Activated naive CD8-positive, alpha-beta T cell treated with anti-CD3 and anti-CD28 coated beads for 36 hours (primary cell): Measurements from ENCODE around the gene BCL7A. TPM values are rescaled to one million over a fixed set of nuclear protein-coding genes. Genes with fewer than 3 reads are reported as not detected.
"Not testable (repeated sequence)": the region's sequence is repeated elsewhere in the genome, so short reads cannot be mapped to it uniquely, and the experiment has no call there.

Source experiments
- DNase-seq: peaks from one replicate; pipeline ENCODE4 v3.0.0; 2021
- H3K27ac Mint-ChIP-seq: one replicate; pipeline ENCODE4 v1.8.0; 2022; ENCODE audit warnings: mild to moderate bottlenecking, moderate library complexity, mixed read lengths
- H3K27me3 Mint-ChIP-seq: one replicate; pipeline ENCODE4 v1.8.0; 2022; ENCODE audit warnings: mild to moderate bottlenecking, mixed read lengths
- H3K36me3 Mint-ChIP-seq: one replicate; pipeline ENCODE4 v1.8.0; 2021; ENCODE audit warnings: mild to moderate bottlenecking, mixed read lengths
- H3K4me1 Mint-ChIP-seq: one replicate; pipeline ENCODE4 v1.8.0; 2021; ENCODE audit warnings: mixed read lengths
- H3K4me3 Mint-ChIP-seq: one replicate; pipeline ENCODE4 v1.8.0; 2022; ENCODE audit warnings: mild to moderate bottlenecking, moderate library complexity, mixed read lengths
- H3K9me3 Mint-ChIP-seq: one replicate; pipeline ENCODE4 v1.8.0; 2022; ENCODE audit warnings: mixed read lengths
- total RNA-seq, 2 experiments: library from RNA; stranded (reverse); gene quantifications; one replicate each; pipeline ENCODE4 v1.2.3, GENCODE V29; 2021

The BCL7A gene
- total RNA-seq, 2 experiments from 2014 or later: 6.7 to 7.2 TPM

DNA sequence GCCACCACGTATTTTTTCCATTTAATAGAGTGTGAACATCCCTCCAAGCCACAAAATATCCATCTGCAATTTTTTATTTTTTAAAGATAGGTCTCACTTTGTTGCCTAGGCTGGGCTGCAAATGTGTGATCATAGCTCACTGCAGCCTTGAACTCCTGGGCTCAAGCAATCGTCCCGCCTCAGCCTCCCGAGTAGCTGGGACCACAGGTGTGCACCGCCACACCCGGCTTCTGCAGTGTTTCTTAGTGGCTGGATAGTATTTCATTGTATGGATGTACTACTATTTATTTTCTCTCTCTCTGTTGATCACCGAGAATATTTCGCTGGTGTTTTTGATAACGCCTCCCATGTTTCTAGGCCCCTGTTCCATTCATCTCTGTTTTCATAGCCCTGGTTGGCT is 74.3 kb downstream of the BCL7A start:
- H3K36me3 Mint-ChIP-seq: peaks cover 12% of the 10 kb centered on the region
- no peaks in the 10 kb centered on the region for H3K27me3 Mint-ChIP-seq
- peak overlapping the region; percentile 55 for H3K27ac Mint-ChIP-seq
- no peaks in the 10 kb centered on the region for H3K9me3 Mint-ChIP-seq
- no peak for DNase-seq
- peaks cover 54% of the 10 kb centered on the region for H3K4me1 Mint-ChIP-seq
- no peak overlapping the region for H3K4me3 Mint-ChIP-seq

DNA sequence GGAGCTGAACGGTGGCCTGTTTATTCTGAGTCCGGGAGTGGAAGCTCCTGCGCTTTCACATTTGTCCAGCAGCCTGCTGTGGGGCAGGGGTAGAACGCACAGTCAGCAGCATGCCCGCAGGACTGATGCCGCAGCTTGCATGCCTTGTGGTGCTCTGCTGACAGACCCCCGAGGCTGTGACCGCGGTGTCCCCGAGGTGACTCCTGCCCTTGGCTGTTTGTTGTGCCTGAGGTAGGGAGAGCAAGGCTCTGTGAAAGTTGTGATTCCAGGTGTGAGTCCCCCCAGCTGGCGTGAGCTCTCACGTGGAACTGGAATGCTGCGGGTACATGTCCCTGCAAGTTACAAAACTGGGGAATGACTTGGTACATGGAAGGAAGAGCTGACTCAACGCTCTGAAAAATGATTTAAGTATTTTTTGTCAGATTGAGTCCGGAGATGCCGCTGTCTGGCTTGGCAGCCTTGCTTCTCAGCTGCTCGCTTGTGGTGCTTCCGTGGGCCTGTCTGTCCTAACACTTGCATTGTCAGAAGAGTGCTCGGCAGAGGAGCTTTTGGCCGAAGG is 75.0 kb downstream of the BCL7A start:
- Mint-ChIP-seq H3K4me1 (peaks cover 51% of the 10 kb centered on the region), H3K27me3 (no peaks in the 10 kb centered on the region), H3K9me3 (peaks cover 2% of the 10 kb centered on the region), H3K27ac (peak overlapping the region; percentile 55), H3K4me3 (no peak overlapping the region), H3K36me3 (peaks cover 13% of the 10 kb centered on the region)
- no peak for DNase-seq

DNA sequence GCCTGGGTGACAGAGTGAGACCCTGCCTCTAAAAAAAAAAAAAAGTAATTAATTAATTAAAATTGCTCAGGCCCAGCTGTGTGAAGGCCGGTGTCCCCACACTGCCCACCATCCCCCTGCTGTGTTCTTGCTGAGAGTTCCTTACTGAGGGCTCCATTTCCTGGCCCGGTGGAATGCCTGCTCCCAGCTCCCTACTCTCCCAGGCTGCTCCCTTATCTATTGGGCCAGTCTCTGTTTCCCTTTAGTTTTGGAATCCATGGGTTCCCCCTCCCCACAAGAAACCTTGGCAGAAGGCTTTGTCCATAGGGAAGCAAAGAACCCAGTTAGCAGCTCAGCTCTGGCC is 75.9 kb downstream of the BCL7A start:
- Mint-ChIP-seq H3K4me1 (peaks cover 54% of the 10 kb centered on the region), H3K27ac (peak overlapping the region; percentile 80), H3K27me3 (no peaks in the 10 kb centered on the region), H3K4me3 (peak overlapping the region; percentile 26), H3K9me3 (peaks cover 6% of the 10 kb centered on the region), H3K36me3 (peaks cover 14% of the 10 kb centered on the region)
- no peak for DNase-seq

DNA sequence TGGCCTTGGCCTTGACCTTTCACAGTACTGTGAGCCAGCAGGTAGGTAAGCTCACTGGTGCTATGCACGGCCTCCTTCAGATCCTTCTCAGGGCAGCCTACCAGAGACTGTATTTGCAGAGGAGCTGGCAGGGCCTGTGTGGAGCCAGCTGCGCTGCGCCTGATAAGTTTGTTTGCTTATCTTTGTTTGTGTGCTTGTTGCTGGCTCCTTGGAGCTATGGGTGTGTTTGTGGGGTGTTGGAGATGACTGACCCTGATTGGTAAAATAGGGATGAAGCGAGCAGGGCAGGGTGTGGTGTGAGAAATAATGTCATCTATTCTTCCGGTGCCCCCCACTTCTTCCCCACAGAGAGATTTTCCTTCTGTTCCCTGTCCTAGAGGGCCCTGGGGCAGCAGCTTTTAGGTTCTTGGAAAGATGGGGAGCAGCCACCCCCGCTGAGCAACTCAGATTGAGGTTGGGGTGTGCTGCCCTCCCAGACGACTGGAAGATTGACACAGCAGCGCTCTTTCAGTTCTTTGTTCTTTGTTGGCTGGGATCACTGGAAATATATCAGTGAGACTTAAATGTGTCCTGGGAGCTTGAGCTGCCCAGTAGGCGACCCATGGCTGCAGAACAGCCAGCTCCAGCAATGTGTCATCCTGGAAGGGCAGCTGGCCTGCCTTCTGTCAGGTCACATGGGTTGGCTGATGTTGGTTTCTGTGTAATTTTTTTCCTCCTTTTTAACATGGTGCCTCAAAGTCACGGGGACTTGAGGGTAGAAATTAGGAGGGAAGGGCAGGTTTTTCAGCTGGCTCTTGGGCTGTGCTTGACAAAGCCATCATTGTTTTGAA is 76.5 kb downstream of the BCL7A start:
- H3K27me3 Mint-ChIP-seq: no peaks in the 10 kb centered on the region
- peak overlapping the region; percentile 35 for H3K4me3 Mint-ChIP-seq
- H3K4me1 Mint-ChIP-seq: peaks cover 58% of the 10 kb centered on the region
- DNase-seq: no peak
- peaks cover 16% of the 10 kb centered on the region for H3K36me3 Mint-ChIP-seq
- H3K27ac Mint-ChIP-seq: peak overlapping the region; percentile 80
- H3K9me3 Mint-ChIP-seq: peaks cover 6% of the 10 kb centered on the region

DNA sequence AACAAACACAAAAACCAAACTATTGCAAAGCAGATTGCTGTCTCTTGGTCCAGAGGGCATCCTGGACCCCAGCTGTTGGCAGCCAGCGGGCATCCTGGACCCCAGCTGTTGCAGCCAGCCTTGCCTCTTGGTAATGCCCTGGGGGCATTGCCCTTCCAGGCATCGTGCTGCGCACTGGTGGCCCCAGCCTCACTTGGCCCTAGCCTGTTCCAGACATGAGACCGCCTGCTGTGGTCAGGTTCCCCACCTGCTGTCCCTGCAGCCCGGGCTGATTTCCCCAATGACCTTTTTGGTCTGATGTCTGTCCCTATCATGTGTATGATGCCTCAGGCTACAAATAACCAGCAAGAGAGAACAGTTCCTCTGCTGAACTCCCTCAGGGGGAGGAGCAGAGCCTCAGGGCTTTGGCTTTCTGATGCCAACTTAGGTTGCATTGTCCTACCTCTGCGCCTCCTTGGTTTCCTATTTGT is 77.6 kb downstream of the BCL7A start:
- no peaks in the 10 kb centered on the region for H3K27me3 Mint-ChIP-seq
- DNase-seq: no peak
- H3K9me3 Mint-ChIP-seq: peaks cover 6% of the 10 kb centered on the region
- H3K4me1 Mint-ChIP-seq: peaks cover 62% of the 10 kb centered on the region
- H3K36me3 Mint-ChIP-seq: peaks cover 18% of the 10 kb centered on the region
- H3K4me3 Mint-ChIP-seq: peak overlapping the region; percentile 1
- peak overlapping the region; percentile 80 for H3K27ac Mint-ChIP-seq

DNA sequence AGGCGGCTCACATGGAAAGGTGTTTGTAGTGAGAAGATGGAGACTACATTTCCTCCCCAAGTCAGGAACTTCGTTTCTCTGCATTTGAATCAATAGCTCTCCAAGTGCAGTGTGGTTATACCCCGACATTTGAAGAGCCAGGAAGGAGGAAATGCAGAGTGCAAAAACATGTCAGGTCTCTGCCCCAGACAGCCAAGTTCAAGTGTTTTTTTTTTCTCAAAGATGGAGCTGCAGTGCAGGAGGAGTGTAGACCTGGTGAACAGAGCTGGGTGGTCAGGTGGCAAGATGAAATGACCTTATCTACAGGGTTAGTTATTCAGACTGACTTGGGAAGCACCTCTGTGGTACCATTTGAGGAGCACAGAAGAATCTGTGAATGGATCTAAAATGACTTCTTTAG is 78.2 kb downstream of the BCL7A start:
- H3K4me1 Mint-ChIP-seq: peaks cover 67% of the 10 kb centered on the region
- H3K9me3 Mint-ChIP-seq: peaks cover 6% of the 10 kb centered on the region
- no peaks in the 10 kb centered on the region for H3K27me3 Mint-ChIP-seq
- peak overlapping the region; percentile 1 for H3K4me3 Mint-ChIP-seq
- DNase-seq: no peak
- peaks cover 20% of the 10 kb centered on the region for H3K36me3 Mint-ChIP-seq
- H3K27ac Mint-ChIP-seq: peak overlapping the region; percentile 50

DNA sequence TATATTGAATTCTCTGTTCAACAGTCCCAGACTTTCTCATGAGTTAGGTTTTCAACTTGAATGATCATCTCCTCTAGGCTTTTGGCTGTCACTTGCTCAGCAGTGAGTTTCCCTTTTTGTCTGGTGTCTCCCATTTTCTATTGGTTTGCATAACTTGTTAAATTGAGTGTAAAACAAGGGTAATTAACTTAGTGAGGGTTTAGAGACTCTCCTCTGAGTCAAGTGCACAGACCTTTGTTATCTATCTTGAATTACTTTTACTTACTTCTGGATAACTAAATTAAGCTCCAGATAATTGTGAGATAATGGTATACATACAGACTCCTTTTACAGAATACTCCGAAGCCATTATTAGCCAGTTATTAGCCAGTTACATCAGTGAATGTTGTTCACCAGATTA is 78.9 kb downstream of the BCL7A start:
- Mint-ChIP-seq H3K27me3 (no peaks in the 10 kb centered on the region), H3K36me3 (peaks cover 21% of the 10 kb centered on the region), H3K9me3 (peaks cover 6% of the 10 kb centered on the region), H3K4me1 (peaks cover 74% of the 10 kb centered on the region), H3K4me3 (no peak overlapping the region), H3K27ac (peak overlapping the region; percentile 77)
- no peak for DNase-seq

DNA sequence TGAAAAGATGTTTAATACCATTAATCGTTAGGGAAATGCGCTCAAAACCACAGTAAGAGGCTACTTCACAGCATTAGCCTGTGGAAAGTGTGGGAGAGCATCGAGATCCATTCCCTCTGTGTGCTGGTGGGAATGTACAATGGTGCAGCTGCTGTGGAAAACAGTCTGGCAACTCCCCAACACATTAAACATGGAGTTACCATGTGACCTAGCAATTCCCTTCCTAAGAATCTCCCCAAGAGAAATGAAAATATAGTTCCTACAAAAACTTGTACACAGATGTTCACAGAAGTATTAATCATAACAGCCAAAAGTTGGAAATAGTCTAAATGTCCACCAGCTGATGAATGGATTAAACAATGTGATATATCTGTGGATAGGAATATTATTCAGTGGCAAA is 80.6 kb downstream of the BCL7A start:
- H3K27me3 Mint-ChIP-seq: no peaks in the 10 kb centered on the region
- DNase-seq: no peak
- H3K27ac Mint-ChIP-seq: no peak overlapping the region
- peaks cover 24% of the 10 kb centered on the region for H3K36me3 Mint-ChIP-seq
- H3K4me3 Mint-ChIP-seq: no peak overlapping the region
- H3K4me1 Mint-ChIP-seq: peaks cover 81% of the 10 kb centered on the region
- H3K9me3 Mint-ChIP-seq: peaks cover 6% of the 10 kb centered on the region

DNA sequence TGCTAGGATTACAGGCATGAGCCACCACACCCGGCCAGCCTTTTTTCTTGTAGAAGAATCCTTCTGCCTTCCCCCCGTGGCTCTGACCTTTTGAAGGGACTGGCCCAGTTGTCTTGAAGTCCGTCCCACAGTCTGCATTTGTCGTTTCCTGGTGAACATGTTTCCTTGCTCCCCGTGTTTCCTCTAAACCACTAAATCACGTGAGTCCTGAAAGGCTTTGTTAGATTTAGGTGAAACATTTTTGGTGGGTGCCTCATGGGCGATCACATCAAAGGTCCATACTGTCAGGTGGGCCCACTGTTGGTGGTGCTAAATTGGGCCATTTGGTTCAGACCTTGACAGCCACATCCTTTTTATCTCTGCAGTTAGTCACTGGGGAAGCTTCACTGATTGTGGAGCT is 83.2 kb downstream of the BCL7A start:
- peaks cover 37% of the 10 kb centered on the region for H3K36me3 Mint-ChIP-seq
- H3K27ac Mint-ChIP-seq: peak overlapping the region; percentile 88
- H3K4me1 Mint-ChIP-seq: peaks cover 78% of the 10 kb centered on the region
- no peaks in the 10 kb centered on the region for H3K27me3 Mint-ChIP-seq
- H3K4me3 Mint-ChIP-seq: peak overlapping the region; percentile 62
- peak; percentile 57 for DNase-seq
- H3K9me3 Mint-ChIP-seq: peaks cover 8% of the 10 kb centered on the region

DNA sequence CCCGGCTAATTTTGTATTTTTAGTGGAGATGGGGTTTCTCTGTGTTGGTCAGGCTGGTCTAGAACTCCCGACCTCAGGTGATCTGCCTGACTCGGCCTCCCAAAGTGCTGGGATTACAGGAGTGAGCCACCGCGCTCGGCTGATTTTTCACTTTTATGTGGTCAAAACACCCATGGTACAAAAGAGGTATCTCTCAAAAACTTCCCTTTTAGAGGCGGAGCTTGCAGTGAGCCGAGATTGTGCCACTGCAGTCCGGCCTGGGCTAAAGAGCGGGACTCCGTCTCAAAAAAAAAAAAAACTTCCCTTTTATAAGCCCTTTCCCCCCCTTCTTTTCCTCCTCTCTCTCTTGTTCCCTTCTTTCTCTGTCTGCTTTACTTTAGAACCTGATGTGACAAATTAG is 83.8 kb downstream of the BCL7A start:
- Mint-ChIP-seq H3K36me3 (peaks cover 39% of the 10 kb centered on the region), H3K4me1 (peaks cover 75% of the 10 kb centered on the region), H3K27ac (peak overlapping the region; percentile 88), H3K4me3 (peak overlapping the region; percentile 2)
- not testable (repeated sequence) for H3K9me3 Mint-ChIP-seq, H3K27me3 Mint-ChIP-seq, DNase-seq

DNA sequence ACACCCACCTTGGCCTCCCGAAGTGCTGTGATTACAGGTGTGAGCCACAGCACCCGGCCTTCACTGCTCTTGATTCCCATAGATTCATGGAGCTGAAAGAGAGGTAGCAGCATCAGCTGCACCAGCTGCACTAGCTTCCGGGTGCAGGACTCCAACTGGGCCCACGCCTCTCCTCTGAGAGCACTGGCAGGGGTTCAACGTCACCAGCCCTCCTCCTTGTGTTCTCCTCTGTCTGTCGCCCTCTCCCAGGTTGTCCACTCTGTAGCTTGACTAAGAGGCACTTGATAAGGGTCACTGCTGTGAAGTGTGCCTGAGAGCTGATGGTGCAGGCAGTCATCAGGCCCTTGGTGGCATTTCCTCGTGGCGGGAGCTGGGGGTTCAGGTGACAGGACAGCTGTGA is 85.2 kb downstream of the BCL7A start:
- peaks cover 72% of the 10 kb centered on the region for H3K4me1 Mint-ChIP-seq
- DNase-seq: no peak
- peaks cover 29% of the 10 kb centered on the region for H3K36me3 Mint-ChIP-seq
- peak overlapping the region; percentile 91 for H3K27ac Mint-ChIP-seq
- no peaks in the 10 kb centered on the region for H3K27me3 Mint-ChIP-seq
- peaks cover 5% of the 10 kb centered on the region for H3K9me3 Mint-ChIP-seq
- H3K4me3 Mint-ChIP-seq: no peak overlapping the region

DNA sequence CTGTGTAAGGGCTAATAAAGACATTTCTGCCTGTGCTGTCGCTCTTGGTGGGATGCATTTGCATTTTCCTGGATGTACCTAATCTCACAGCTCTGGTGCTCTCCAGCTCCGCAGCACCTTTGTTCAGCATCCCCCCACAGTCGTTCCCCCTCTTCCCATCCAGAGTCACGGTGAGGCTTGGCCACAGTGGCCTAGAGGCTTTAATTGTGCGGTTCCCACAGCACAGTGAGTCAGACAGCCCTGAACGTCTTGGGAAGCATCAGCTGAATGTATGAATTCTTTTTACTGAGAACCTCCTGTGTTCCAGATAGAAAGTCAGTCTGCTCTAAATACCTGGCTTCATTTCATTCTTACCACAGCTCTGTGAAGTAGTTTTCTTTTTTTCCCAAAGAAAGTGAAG is 85.6 kb downstream of the BCL7A start:
- Mint-ChIP-seq H3K27me3 (no peaks in the 10 kb centered on the region), H3K9me3 (peaks cover 4% of the 10 kb centered on the region), H3K27ac (peak overlapping the region; percentile 91), H3K4me1 (peaks cover 74% of the 10 kb centered on the region), H3K36me3 (peaks cover 29% of the 10 kb centered on the region), H3K4me3 (no peak overlapping the region)
- DNase-seq: no peak

DNA sequence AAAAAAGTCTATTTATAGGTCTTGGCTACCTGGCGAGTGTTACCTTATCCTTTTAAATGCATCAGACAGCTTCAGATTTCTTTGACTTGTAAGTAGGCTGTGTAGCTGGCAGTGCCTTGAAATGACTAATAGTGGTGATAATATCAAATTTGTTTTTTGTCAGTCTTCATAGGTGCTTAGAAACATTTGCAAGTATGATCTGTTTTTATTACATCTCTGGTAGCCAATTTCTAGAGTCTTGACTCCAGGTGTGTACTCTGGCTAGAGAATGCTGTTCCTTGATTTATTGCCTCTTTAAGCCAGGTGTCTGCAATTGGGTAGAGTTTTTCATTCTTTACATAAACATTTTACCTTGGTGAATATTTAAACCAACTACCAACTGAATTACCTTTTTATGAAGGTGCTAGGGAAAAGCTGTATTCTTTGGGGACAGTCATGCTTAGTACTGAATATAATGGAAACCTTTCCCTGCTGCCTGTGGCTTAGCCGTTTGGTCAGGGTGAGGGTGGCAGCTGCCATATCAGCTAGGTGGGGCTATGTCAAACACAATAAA is 89.5 kb downstream of the BCL7A start:
- Mint-ChIP-seq H3K4me1 (peaks cover 53% of the 10 kb centered on the region), H3K27ac (no peak overlapping the region), H3K27me3 (no peaks in the 10 kb centered on the region), H3K9me3 (peaks cover 2% of the 10 kb centered on the region), H3K36me3 (peaks cover 19% of the 10 kb centered on the region), H3K4me3 (no peak overlapping the region)
- no peak for DNase-seq
